H9 (cell line): ENCODE data around the gene CSNK1A1. TPM values are rescaled to one million over a fixed set of nuclear protein-coding genes. Genes with fewer than 3 reads are reported as not detected.
A peak's percentile ranks its signal among the peaks of the same experiment; 100 is the strongest.

Experiments used
- DNase-seq: peaks from one replicate; pipeline ENCODE4 v3.0.0-alpha.2; 2017
- H2AFZ ChIP-seq: one replicate; pipeline ENCODE4 v1.6.1; 2013; ENCODE audit warnings: mild to moderate bottlenecking, low read length, control low read depth, moderate library complexity
- H2AK5ac ChIP-seq: 2 replicates; pipeline ENCODE4 v1.6.1; 2013; ENCODE audit warnings: low read length, control low read depth, mixed read lengths; ENCODE audit not compliant: insufficient read length
- H2BK120ac ChIP-seq: one replicate; pipeline ENCODE4 v1.6.1; 2013; ENCODE audit warnings: low read depth, mild to moderate bottlenecking, low read length, control low read depth, inconsistent platforms; ENCODE audit not compliant: poor library complexity, severe bottlenecking
- H2BK12ac ChIP-seq: 2 replicates; pipeline ENCODE4 v1.6.1; 2013; ENCODE audit warnings: low read length, control low read depth, mixed read lengths, low read depth; ENCODE audit not compliant: insufficient read length
- H2BK15ac ChIP-seq: 2 replicates; pipeline ENCODE4 v1.6.1; 2013; ENCODE audit warnings: low read depth, low read length, control low read depth
- H2BK20ac ChIP-seq: one replicate; pipeline ENCODE4 v1.6.1; 2013; ENCODE audit warnings: low read depth, mild to moderate bottlenecking, low read length, control low read depth, inconsistent platforms; ENCODE audit not compliant: poor library complexity, severe bottlenecking
- H2BK5ac ChIP-seq: 2 replicates; pipeline ENCODE4 v1.6.1; 2013; ENCODE audit warnings: low read length, control low read depth, mixed read lengths; ENCODE audit not compliant: insufficient read length
- H3K14ac ChIP-seq: 2 replicates; pipeline ENCODE4 v1.6.1; 2013; ENCODE audit warnings: low read length, control low read depth; ENCODE audit not compliant: insufficient read depth
- H3K18ac ChIP-seq: 2 replicates; pipeline ENCODE4 v1.6.1; 2013; ENCODE audit warnings: low read depth, mild to moderate bottlenecking, mixed read lengths, low read length, control low read depth; ENCODE audit not compliant: insufficient read length
- H3K23ac ChIP-seq: 2 replicates; pipeline ENCODE4 v1.6.1; 2013; ENCODE audit warnings: low read length, control low read depth, mixed read lengths, low read depth; ENCODE audit not compliant: insufficient read length
- H3K23me2 ChIP-seq: 2 replicates; pipeline ENCODE4 v1.6.1; 2013; ENCODE audit warnings: low read depth, mild to moderate bottlenecking, mixed read lengths, low read length, control low read depth; ENCODE audit not compliant: insufficient read length, poor library complexity, severe bottlenecking
- H3K27ac ChIP-seq: 2 replicates; pipeline ENCODE4 v1.5.1; 2013; ENCODE audit warnings: low read length, control low read depth, mixed read lengths, low read depth; ENCODE audit not compliant: insufficient read length
- H3K27me3 ChIP-seq: 2 replicates; pipeline ENCODE4 v1.6.1; 2013; ENCODE audit warnings: low read length, control low read depth, inconsistent platforms; ENCODE audit not compliant: insufficient read depth
- H3K4ac ChIP-seq: 2 replicates; pipeline ENCODE4 v1.6.1; 2013; ENCODE audit warnings: low read depth, mild to moderate bottlenecking, control low read depth, inconsistent platforms, low read length, moderate library complexity
- H3K4me1 ChIP-seq: 2 replicates; pipeline ENCODE4 v1.6.1; 2013; ENCODE audit warnings: low read length, control low read depth, inconsistent platforms; ENCODE audit not compliant: insufficient read depth
- H3K4me2 ChIP-seq: 2 replicates; pipeline ENCODE4 v1.6.1; 2013; ENCODE audit warnings: low read length, control low read depth, mixed read lengths; ENCODE audit not compliant: insufficient read length, insufficient read depth
- H3K56ac ChIP-seq: 2 replicates; pipeline ENCODE4 v1.6.1; 2013; ENCODE audit warnings: low read depth, mild to moderate bottlenecking, mixed read lengths, low read length, control low read depth; ENCODE audit not compliant: insufficient read length
- H3K79me1 ChIP-seq: 2 replicates; pipeline ENCODE4 v1.6.1; 2013; ENCODE audit warnings: low read depth, mild to moderate bottlenecking, moderate library complexity, low read length, control low read depth, inconsistent platforms; ENCODE audit not compliant: insufficient read depth, poor library complexity, severe bottlenecking
- H3K79me2 ChIP-seq: 2 replicates; pipeline ENCODE4 v1.6.1; 2013; ENCODE audit warnings: low read length, control low read depth, inconsistent platforms; ENCODE audit not compliant: insufficient read depth
- H3K9ac ChIP-seq: 2 replicates; pipeline ENCODE4 v1.6.1; 2013; ENCODE audit warnings: low read length, control low read depth, mixed read lengths; ENCODE audit not compliant: insufficient read length; ENCODE audit errors: extremely low read depth
- H3K9me3 ChIP-seq: one replicate; pipeline ENCODE4 v1.6.1; 2013; ENCODE audit warnings: low read depth, low read length, inconsistent platforms; ENCODE audit not compliant: control insufficient read depth
- H3T11ph ChIP-seq: one replicate; pipeline ENCODE4 v1.6.1; 2013; ENCODE audit warnings: mild to moderate bottlenecking, low read length, control low read depth, inconsistent platforms
- H4K20me1 ChIP-seq: one replicate; pipeline ENCODE4 v1.6.1; 2013; ENCODE audit not compliant: control insufficient read depth, insufficient read length, insufficient read depth
- H4K5ac ChIP-seq: 2 replicates; pipeline ENCODE4 v1.6.1; 2013; ENCODE audit warnings: low read depth, mild to moderate bottlenecking, mixed read lengths, low read length, control low read depth; ENCODE audit not compliant: insufficient read length
- H4K8ac ChIP-seq: replicated peaks from 2 replicates; pipeline ENCODE4 v1.6.1; 2013; ENCODE audit warnings: low read length, control low read depth, mixed read lengths, low read depth; ENCODE audit not compliant: insufficient read length
- H4K91ac ChIP-seq: 2 replicates; pipeline ENCODE4 v1.6.1; 2013; ENCODE audit warnings: low read depth, mild to moderate bottlenecking, moderate library complexity, mixed read lengths, low read length, control low read depth; ENCODE audit not compliant: insufficient read length
- H3K27ac Mint-ChIP-seq, 3 experiments: 2 replicates in 2 of 3; 3 replicates in 1 of 3; pipeline ENCODE4 v1.8.0; 2020 to 2021; ENCODE audit warnings: mixed read lengths in 3 of 3, mild to moderate bottlenecking in 1 of 3, moderate library complexity in 1 of 3
- H3K27me3 Mint-ChIP-seq: 2 replicates; pipeline ENCODE4 v1.8.0; 2021; ENCODE audit warnings: low read depth, mild to moderate bottlenecking, moderate library complexity, mixed read lengths
- H3K36me3 Mint-ChIP-seq, 3 experiments: 2 replicates in 2 of 3; 3 replicates in 1 of 3; pipeline ENCODE4 v1.8.0; 2020 to 2021; ENCODE audit warnings: low read depth in 3 of 3, mixed read lengths in 3 of 3; ENCODE audit not compliant: insufficient read depth in 1 of 3
- H3K4me1 Mint-ChIP-seq, 2 experiments: 2 replicates each; pipeline ENCODE4 v1.8.0; 2020; ENCODE audit warnings: mixed read lengths in 2 of 2
- H3K4me3 Mint-ChIP-seq, 2 experiments: 2 replicates in 1 of 2; 3 replicates in 1 of 2; pipeline ENCODE4 v1.8.0; 2020 to 2021; ENCODE audit warnings: mild to moderate bottlenecking in 2 of 2, mixed read lengths in 2 of 2, moderate library complexity in 1 of 2
- H3K9me3 Mint-ChIP-seq, 2 experiments: 2 replicates in 1 of 2; 3 replicates in 1 of 2; pipeline ENCODE4 v1.8.0; 2020; ENCODE audit warnings: mild to moderate bottlenecking in 2 of 2, mixed read lengths in 2 of 2, moderate library complexity in 1 of 2
- CTCF ChIP-seq: fragments of 200-600 bp; sonication (generic); conservative IDR thresholded peaks from 3 replicates; pipeline ENCODE4 v1.8.0; 2021; ENCODE audit warnings: antibody characterized with exemption, mild to moderate bottlenecking
- WGBS: extraction: QIAGEN DNeasy Blood & Tissue Kit; methylation state at CpG from one replicate; pipeline ENCODE4 v1.1.7; 2013; ENCODE audit warnings: missing lambda C conversion rate, low lambda C conversion rate, mixed read lengths; ENCODE audit not compliant: insufficient read length; ENCODE audit errors: extremely low coverage; 5-methylcytosine and 5-hydroxymethylcytosine counted together
- total RNA-seq: library from RNA; stranded (reverse); gene quantifications from 2 replicates; pipeline ENCODE4 v1.2.1, GENCODE V29; 2021

The CSNK1A1 gene
- total RNA-seq, 1 experiment from 2014 or later, result 310 TPM

GRCh38 chr5:149517461-149518122, 33.6 kb downstream of the CSNK1A1 start:
- Histone ChIP-seq H2BK20ac (no peak overlapping the region), H3K23me2 (no peaks in the 10 kb centered on the region), H3K4me1 (no peaks in the 10 kb centered on the region; the same call in 1 of the 2 replicates), H3K4ac (no peak overlapping the region), H3K79me1 (no peaks in the 10 kb centered on the region), H3K18ac (no peak overlapping the region), H3K27me3 (no peaks in the 10 kb centered on the region), H3T11ph (no peak overlapping the region), H3K23ac (no peak overlapping the region), H3K79me2 (peaks cover 19% of the 10 kb centered on the region; the same call in 1 of the 2 replicates), H3K9ac (no peak overlapping the region), H2BK5ac (no peak overlapping the region), H4K8ac (no peak overlapping the region), H4K20me1 (no peaks in the 10 kb centered on the region), H4K91ac (no peak overlapping the region), H2BK12ac (no peak overlapping the region), H3K27ac (no peak overlapping the region), H3K14ac (no peak overlapping the region), H3K9me3 (no peaks in the 10 kb centered on the region), H2AFZ (no peak overlapping the region), H2BK15ac (no peak overlapping the region), H3K4me2 (no peak overlapping the region), H2BK120ac (no peak overlapping the region), H4K5ac (no peak overlapping the region), H2AK5ac (no peak overlapping the region), H3K56ac (no peak overlapping the region)
- Mint-ChIP-seq H3K9me3 (no peaks in the 10 kb centered on the region), H3K4me3 (no peak overlapping the region), H3K27me3 (no peaks in the 10 kb centered on the region), H3K4me1 (peaks cover 50 to 51% of the 10 kb centered on the region in 2 experiments), H3K36me3 (peaks cover 7 to 63% (median 61%) of the 10 kb centered on the region in 3 experiments; a peak in 6 of 7 replicates), H3K27ac (peak overlapping the region in 2 of 3 experiments; percentile 3 to 89; a peak in 4 of 7 replicates)
- no CpG with 5 or more reads among the region's 5 CpGs for WGBS
- DNase-seq, result no peak
- TF ChIP-seq CTCF, result no peak
